OCI-LY3 (cell line): ENCODE results near the gene ZNF710.

Source experiments
- EZH2phosphoT487 ChIP-seq: fragments of 200-600 bp; shearing (Covaris generic); IDR thresholded peaks from 2 replicates; pipeline ENCODE4 v1.6.1; 2018; ENCODE audit warnings: antibody characterized with exemption, mixed run types, low read depth
- TF ChIP-seq, protein P1 (sequence below): fragments of 200-600, 300-600 bp; sonication (generic); IDR thresholded peaks from 2 replicates; pipeline ENCODE4 v1.5.1; 2014; ENCODE audit warnings: antibody characterized with exemption, low read length, low read depth

- TF ChIP-seq, protein P1, sequence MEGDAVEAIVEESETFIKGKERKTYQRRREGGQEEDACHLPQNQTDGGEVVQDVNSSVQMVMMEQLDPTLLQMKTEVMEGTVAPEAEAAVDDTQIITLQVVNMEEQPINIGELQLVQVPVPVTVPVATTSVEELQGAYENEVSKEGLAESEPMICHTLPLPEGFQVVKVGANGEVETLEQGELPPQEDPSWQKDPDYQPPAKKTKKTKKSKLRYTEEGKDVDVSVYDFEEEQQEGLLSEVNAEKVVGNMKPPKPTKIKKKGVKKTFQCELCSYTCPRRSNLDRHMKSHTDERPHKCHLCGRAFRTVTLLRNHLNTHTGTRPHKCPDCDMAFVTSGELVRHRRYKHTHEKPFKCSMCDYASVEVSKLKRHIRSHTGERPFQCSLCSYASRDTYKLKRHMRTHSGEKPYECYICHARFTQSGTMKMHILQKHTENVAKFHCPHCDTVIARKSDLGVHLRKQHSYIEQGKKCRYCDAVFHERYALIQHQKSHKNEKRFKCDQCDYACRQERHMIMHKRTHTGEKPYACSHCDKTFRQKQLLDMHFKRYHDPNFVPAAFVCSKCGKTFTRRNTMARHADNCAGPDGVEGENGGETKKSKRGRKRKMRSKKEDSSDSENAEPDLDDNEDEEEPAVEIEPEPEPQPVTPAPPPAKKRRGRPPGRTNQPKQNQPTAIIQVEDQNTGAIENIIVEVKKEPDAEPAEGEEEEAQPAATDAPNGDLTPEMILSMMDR = no peak
- TF ChIP-seq EZH2phosphoT487 = no peak
These were observed 1.4 kb upstream of the ZNF710 start for GRCh38 chr15:89999676-90000185.
